ENCODE measurements around the gene COL6A2.

The COL6A2 gene

DNA sequence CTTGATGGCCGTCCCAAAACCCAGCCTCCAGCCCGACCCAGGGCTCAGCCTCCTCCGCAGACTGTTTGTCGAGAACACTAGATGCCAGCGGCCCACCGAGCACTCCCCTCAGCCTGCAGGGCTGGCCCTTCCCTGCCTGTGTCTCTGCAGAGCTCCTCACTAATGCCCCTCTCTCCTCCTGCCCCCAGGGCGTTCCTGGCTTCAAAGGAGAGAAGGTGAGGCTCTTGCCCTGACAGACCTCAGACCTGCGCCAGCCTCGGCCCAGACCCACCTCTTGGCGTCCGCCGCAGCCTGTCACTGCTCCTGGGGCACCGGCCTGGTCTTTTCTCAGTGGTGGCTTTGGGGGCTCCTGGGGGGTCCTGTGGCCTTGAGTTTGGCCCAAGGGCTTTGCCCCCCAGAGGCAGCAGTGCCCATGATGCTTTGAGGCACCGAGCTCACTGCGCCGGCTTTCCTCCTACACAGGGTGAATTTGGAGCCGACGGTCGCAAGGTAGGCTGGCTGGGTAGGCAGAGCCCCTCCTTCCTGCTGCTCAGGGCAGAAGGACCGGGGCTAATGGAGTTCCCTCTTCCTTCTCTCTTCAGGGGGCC is 18.4 kb downstream of the COL6A2 start:
- no peak for DNase-seq

DNA sequence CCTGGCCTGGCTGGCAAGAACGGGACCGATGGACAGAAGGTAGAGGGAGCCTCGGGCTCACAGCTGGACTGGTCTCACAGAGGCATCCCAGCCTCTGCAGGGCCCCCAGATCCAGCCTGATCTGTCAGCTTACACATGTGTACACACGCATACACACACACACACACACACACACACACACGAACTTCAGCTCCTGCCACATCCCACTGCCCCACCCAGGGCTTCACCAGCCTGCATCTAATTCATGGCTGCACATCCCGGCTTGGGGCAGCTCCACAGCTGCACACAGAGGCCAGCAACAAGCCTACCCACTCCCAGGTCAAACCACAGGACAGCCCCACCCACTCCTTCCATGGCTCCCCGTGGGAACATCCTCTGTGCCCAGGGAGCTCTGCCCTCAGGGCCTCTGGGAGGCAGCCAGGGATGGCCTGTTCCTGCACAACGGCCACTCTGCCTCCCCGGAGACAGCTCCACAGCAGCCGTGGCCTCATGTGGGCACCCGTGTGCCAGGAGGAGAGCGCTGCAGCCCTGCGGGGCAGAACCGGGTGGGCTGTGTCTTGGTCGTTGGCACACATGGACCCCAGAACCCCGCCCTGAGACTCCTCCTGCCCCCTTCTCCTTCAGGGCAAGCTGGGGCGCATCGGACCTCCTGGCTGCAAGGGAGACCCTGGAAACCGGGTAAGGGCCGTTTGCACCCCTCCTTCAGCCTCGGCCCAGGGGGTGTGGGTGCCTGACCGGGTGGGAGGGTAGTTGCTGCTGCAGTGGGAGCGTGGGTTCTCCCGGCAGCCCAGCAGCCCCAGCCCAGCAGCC is 19.1 kb downstream of the COL6A2 start:
- no peak for DNase-seq

DNA sequence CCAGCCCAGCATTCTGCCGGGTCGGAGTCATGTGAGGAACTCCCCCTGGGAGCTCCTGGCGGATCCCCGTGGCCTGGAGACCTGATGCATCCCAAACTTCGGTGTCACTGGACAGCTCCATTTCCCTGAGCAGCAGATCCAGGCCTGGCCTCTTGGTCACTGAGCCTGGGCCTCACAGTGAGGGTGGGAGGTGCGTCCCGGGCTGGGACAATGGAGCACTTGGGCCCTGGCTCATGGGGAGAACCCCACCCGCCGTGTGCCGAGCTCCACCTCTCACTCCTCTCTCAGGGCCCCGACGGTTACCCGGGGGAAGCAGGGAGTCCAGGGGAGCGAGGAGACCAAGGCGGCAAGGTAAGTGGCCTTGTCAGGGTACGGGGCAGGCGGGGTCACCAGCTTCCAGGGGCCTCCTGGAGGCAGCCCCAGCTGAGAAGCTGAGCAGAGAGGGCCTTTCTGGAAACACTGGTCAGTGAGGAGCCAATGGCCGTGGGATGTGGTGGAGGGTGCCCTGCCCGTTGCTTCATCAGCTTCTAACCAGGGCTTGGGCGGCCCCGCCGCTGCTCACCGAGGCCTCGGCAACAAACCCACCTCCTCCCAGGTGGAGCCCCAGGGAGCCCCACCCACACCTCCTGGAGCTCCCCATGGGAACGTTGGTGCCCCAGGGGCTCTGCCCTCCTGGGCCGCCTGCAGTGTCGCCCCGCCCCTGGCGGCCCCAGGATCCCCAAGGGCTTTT is 19.8 kb downstream of the COL6A2 start:
- no peak for DNase-seq

DNA sequence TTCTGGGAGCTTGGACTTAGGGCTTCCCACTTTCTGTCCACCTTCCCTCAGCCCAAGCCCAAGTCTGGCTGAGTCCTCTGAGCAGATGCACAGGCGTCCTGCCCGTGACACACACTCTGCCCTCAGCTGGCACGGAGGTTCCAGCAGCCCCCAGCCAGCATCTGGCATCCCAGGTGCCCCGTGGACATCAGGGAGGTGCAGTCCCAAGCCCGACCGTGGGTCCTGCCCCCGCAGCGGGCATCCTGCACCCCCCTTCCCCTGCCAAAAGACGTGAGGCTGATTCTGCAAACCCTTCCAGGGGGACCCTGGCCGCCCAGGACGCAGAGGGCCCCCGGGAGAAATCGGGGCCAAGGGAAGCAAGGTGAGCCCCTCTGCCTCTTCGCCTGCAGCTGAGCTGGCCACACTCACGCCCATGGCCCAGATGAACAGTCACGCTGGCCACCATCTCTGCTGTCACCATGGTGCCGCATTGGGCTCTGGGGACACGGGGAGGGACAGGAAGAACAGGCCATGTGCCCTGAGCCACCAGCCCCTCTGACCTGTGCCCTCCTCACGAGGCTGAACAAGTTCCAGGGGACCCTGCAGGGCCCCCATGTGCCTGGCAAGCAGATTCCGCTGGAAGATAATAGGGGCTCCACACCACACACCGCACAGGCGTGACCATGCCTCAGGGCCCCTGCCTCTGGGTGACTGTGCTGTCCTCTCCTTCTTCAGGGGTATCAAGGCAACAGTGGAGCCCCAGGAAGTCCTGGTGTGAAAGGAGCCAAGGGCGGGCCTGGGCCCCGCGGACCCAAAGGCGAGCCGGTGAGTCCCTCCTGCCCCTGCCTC is 20.6 kb downstream of the COL6A2 start:
- DNase-seq = no peak

DNA sequence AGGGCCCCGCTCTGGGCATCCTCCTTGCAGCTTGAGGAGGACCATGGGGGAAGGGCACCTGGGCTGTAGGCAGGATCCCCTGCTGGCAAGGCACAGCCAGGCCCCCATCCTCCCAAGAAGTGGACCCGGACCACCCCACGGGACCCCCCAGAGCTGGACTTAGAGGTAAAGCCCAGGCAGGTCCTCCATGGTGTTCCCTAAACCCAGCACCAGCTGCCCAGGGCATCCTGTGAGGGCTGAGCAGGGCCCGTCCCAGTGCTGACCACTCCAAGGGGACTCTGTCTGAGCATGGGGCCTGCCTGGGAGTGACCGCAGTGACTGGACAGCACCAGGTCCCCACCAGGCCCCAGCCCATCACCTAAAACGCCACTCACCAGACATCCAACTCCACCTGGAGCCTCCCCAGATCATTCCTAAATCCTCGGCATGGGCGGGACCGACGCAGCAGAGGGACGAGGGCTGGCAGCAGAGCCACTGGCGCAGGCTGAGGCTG is 21.3 kb downstream of the COL6A2 start:
- DNase-seq = no peak

DNA sequence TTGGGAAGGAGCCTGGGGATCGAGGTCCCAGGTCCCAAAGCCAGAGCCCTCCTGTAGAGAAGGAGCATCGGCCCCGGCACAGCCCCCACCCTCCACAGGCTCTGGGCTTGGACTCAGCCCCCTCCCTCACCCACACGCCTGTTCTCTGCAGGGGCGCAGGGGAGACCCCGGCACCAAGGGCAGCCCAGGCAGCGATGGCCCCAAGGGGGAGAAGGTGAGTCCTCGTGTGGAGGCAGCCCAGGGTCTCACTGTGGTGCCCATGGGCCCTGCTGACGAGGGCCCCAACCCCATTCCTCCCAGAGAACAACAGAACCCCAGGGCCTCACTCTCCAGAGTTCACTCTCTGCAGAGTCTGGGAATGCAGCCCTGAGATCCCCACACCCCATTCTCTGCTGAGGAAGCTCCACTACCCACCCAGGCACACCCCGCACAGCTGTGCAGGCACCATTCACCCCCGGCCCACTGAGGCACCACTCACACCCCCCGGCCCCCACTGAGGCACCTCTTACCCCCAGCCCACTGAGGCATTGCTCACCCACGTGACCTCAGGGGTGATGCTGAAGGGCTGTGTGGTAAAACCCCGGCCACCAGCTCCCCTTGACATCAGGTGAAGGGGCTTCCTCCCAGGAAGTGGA is 21.8 kb downstream of the COL6A2 start:
- DNase-seq = no peak

DNA sequence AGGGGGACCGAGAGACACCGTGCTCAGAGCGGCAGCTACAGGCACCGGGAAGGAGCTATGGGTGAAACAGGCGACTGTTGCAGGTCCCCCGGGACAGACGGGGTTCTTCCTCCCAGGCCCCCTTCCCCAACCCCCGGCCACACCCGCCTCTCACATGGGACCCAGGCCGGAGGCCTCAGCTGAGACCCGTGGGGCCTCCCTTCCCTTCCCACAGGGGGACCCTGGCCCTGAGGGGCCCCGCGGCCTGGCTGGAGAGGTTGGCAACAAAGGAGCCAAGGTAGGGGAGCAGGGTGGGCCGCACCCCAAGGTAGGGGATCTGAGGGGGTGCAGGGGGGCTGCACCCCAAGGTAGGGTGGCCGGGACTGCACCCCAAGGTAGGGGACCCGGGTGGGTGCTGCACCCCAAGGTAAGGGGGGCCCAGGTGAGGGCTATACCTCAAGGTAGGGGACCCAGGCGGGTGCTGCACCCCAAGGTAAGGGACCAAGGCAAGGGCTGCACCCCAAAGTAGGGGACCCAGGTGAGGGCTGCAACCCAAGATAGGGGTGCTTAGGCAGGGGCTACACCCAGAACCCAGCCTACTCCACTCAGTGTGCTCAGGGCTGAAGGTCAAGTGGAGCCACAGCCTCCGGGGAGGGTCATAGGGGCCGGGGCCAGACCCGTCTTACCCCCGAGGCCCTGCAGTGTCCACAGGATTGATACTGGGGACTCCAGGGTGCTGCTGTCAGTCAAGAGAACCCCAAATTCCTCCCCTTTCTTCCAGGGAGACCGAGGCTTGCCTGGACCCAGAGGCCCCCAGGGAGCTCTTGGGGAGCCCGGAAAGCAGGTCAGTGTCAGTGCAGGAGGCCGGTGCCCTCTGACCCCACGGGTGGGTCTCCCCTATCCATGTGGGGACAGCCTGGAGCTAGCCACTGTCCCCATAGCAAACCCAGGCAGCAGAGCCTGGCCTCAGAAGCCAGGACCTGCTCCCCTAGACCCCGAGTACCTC is 22.7 kb downstream of the COL6A2 start:
- DNase-seq = no peak

DNA sequence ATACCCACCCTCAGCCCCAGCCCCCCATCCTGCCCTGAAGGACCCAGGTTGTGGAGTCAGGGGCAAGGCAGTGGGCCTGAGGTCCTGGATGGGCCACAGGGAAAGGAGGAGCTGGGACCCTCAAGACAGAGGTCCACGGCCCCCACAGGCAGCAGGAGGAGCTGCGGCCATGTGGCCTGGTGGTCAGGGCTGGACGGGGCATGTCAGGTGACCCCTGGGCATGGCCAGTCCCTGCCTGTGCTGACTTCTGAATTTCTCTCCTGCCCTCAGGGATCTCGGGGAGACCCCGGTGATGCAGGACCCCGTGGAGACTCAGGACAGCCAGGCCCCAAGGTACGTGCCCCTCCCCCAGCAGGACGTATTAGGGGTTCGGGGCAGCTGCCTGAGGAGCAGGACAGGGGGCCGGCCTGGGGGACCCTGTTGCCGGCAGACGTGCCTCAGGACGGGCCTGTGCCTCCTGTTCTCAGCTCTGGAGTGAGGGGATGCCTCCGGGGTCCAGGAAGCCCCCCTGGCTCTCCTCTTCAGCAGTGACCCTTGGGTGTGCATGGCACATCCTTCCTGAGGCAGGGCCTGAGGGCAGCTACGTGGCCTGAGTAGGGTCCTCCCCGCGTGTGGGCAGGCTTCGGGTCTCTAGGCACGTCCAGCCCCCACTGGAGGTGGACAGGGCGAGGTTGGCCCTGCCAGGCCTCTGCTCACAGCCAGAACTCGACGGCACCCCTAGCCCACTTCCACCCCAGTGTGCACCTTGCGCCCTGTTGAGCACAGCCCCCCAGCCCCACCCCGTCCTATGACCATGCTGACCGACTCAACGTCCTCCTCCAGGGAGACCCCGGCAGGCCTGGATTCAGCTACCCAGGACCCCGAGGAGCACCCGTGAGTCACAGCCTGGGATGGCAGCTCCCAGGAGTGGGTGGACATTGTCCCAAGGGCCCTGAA is 23.6 kb downstream of the COL6A2 start:
- DNase-seq = no peak

DNA sequence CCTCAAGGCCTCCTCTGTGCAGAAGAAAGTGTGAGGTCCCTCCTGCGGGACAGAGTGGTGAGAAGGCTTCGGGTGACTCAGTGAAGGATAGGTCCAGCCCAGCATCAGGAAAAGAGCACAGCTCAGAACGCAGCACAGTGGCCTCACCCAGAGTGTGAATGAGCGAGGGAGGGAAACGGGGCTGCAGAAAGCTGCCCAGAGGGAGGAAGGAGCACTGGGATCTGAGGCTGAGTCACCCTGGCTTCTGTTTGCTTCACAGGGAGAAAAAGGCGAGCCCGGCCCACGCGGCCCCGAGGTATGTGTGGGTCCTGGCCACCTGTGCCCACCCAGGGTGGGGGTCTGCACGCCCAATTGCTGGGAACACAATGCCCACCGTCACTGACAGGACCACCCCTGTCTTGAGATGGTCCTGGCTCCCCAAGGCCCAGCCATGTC is 24.3 kb downstream of the COL6A2 start:
- no peak for DNase-seq

DNA sequence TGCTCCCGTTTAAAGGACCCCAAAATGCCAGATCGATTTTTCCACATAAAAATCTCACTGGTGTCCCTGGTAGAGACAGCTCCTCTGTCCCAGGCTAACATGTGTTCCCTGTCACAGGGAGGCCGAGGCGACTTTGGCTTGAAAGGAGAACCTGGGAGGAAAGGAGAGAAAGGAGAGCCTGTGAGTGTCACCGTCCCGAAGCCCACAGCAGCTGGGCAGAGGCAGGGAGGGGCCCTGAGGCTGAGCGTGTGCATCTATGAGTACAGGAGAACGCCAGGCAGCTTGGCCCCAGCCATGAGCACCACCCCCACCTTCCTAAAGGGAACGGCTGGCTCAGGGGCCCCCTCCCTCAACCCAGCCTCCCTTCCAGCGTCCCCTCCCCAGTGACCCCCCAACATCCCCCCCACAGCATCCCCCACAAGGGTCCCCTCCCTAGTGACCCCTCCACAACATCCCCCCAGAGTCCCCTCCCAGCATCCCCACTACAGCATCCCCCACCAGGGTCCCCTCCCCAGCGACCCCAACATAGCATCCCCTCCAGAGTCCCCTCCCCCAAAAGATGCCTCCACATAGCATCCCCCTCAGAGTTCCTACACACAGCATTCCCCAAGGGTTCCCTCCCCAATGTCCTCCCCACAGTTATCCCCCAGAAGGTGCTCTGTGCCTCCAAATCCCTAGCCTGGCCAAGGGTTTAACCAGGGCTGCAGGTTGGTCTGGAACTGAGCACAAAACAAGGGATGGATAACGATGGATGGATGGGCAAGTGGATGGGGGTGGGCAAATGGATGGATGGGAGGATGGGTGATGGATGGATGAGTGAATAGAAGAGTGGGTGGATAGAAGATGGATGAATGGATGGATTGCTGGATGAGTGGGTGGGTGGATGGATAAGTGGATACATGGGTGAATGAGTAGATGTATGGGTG is 25.1 kb downstream of the COL6A2 start:
- no peak for DNase-seq

DNA sequence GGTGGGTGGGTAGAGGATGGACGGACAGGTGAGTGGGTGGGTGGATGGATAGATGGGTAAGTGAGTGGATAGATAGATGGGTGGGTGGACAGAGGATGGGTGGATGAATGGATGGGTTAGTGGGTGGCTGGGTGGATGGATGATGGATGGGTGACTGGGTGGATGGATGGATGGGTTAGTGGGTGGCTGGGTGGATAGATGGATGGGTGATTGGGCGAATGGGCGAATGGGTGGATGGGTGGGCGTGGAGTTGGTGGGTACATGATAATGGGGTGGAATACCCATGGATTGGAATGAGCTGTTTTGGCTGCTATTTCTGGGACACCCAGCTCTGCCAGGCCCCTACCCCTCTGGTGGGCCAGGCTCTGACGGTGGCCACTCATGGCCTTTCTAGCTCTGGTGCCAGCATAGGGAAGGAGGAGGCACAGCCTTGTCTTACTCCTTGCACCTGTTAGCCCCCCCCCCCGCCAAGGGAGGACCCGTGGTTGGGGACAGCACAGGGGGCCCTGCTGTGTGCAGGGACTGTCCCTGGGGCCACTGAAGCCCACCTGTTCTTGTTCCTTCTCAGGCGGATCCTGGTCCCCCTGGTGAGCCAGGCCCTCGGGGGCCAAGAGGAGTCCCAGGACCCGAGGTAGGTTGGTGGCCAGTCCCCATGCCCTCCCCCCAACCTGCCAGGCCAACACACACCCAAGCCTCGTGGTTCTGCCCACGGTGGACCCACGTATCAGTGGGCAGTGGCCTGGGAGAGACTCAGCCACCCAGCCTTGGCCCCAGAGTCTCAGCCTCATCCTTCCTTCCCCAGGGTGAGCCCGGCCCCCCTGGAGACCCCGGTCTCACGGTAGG is 26.4 kb downstream of the COL6A2 start:
- DNase-seq = no peak

DNA sequence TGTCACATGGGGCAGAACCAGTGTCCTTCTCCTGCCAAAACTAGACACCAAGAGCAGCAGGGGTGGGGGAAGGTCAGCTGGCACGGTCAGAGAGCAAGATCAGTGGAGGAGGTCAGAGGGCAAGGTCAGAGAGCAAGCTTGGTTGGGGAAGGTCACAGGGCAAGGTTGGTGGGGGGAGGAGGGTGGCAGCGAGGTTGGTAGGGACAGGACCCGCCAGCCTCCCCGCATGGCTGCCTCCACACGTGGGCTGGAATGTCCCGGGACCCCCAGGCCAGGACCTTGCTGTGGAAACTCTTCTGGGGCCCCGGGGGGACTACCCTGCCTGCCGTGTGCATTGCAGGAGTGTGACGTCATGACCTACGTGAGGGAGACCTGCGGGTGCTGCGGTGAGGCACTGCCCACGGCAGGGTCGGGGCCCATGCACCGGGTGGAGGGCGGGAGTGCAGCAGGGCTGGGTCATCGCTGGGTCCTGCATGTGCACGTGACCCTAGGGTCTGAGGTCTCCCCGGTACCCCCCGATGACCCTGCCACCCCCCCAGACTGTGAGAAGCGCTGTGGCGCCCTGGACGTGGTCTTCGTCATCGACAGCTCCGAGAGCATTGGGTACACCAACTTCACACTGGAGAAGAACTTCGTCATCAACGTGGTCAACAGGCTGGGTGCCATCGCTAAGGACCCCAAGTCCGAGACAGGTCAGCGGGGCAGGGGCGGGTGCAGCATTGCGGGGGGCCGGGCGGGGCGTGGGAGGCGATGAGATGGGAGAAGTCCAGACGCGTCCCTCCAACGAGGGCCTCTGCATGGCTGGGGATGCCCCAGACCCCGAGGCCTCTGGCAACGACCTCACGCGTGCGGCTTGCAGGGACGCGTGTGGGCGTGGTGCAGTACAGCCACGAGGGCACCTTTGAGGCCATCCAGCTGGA is 27.3 kb downstream of the COL6A2 start:
- DNase-seq = no peak

DNA sequence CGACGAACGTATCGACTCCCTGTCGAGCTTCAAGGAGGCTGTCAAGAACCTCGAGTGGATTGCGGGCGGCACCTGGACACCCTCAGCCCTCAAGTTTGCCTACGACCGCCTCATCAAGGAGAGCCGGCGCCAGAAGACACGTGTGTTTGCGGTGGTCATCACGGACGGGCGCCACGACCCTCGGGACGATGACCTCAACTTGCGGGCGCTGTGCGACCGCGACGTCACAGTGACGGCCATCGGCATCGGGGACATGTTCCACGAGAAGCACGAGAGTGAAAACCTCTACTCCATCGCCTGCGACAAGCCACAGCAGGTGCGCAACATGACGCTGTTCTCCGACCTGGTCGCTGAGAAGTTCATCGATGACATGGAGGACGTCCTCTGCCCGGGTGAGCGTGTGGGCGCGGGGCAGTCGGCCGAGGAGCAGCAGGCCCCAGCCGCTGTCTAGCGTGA is 28.0 kb downstream of the COL6A2 start:
- no peak for DNase-seq

DNA sequence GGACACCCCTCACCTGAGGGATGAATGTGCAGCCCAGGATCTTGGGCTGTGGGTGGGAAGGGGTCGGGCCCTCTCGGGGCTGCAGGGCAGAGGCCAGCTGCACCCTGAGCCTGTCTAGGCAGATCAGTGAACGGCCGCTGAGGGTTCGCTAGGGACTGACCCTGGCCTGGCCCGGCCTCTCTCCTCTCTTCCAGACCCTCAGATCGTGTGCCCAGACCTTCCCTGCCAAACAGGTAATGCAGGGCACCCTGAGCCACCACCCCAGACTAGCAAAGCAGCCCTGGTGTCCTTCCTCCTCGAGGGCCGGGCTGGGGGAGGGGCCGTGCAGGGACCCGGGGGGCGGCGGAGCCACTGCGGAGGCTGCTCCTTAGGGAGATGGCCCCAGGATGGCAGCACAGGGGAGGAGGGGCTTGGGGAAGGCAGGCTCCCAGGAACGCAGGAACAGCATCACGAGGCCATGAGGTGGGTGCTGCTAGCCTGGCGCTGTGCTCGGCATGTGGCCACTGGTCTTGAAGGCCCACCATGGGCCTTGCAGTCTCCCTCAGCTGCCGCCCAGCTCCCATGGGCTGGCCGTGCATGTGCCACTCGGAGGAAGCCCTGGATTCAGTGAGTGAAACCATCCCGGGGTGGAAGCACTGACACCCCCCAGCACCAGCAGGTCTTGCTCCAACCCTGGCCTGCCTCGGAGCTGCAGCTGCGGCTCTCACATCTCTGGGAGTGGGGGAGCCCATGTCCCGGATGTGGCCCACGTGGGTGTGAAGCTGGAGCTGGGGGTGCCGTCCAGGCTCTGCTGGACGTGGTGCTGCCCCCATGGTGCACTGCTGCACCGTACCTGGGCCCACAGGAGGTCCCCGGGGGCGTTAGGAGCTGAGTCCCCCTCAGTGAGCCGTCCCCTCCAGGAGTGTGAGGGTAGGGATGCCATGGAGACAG is 28.7 kb downstream of the COL6A2 start:
- DNase-seq = no peak

All from NCI-H1092 treated with DMSO at 0.1 percent for 48 hours (cell line).